Activated T-cell treated with anti-CD3 and anti-CD28 coated beads for 48 hours (primary cell): Measurements from ENCODE around the gene PRR9.

Source experiments
- DNase-seq: peaks from one replicate; pipeline ENCODE4 v3.0.0-alpha.2; 2020; ENCODE audit warnings: low read depth

PRR9 gene

DNA sequence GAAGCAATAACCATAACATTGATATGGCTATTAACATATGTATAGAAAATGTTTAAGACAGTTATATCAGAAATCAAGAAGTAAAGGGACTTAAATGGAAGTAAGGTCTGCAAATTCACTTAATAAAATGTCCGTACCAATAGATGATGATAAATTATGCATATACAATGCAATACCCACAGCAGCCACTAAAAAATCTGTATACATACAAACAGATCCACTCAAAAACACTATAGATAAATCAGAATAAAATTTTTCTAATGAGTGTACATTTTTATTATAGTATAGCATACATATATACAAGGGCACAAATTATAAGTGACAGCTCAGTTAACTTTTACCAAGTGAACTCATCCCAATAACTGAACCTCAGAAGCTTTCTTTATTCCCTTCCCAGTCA, 48.1 kb downstream of the PRR9 start:
- DNase-seq = no peak
